ENCODE measurements around the gene HIRIP3.
"Not testable (repeated sequence)": the region's sequence is repeated elsewhere in the genome, so short reads cannot be mapped to it uniquely, and the experiment has no call there.

Gene HIRIP3, protein sequence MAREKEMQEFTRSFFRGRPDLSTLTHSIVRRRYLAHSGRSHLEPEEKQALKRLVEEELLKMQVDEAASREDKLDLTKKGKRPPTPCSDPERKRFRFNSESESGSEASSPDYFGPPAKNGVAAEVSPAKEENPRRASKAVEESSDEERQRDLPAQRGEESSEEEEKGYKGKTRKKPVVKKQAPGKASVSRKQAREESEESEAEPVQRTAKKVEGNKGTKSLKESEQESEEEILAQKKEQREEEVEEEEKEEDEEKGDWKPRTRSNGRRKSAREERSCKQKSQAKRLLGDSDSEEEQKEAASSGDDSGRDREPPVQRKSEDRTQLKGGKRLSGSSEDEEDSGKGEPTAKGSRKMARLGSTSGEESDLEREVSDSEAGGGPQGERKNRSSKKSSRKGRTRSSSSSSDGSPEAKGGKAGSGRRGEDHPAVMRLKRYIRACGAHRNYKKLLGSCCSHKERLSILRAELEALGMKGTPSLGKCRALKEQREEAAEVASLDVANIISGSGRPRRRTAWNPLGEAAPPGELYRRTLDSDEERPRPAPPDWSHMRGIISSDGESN

DNA sequence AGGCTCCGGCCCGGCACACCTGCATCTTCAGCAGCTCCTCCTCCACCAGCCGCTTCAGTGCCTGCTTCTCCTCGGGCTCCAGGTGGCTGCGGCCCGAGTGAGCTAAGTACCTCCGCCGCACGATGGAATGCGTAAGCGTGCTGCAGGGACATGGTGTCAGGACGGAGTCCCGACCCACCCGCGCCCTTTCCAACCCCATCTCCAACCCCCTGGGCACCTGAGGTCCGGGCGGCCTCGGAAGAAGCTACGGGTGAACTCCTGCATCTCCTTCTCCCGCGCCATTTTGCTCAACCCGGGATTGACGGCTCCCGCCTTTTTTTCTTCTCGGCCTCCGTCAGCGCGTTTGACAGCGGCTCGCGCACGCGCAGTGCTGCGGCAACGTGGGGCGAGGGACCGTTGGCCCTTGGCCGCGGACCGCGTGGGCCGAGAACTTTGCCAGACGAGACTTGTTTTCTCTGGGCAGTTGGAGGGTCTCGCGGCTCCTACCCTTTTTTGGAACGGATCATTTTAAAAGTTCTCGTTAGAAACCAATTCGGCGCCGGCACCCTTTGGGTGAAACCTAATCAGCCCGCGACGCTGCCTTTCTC lies at the start of gene HIRIP3:
Gene HIRIP3 (minus strand): TSS at position 294 of the 587 bp plus-strand sequence. CDS start 12 bp downstream, at position 282.
- peak; percentile 71 to 83 (median 78) for DNase-seq (ENCODE audit: low read depth in 3 of 3)

DNA sequence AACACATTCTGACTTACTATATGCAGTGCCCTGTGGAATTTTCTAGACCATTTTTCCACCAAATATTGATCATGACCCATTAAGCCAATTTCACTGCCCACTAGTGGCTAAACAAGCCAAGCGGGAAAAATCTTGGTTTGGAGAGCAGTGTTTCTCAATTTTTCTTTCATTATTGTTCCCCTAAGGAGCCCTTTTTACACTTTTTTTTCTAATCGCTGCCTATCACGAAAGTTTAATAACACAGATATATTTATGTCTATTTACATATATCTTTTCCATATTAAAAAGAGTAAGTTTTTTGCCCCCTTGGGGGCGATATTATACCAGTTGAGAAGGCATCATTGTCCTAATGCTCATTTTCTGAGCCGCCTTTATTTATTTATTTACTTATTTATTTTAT lies 46.4 kb upstream of the HIRIP3 start:
- DNase-seq (ENCODE audit: low read depth in 3 of 3), result no peak

DNA sequence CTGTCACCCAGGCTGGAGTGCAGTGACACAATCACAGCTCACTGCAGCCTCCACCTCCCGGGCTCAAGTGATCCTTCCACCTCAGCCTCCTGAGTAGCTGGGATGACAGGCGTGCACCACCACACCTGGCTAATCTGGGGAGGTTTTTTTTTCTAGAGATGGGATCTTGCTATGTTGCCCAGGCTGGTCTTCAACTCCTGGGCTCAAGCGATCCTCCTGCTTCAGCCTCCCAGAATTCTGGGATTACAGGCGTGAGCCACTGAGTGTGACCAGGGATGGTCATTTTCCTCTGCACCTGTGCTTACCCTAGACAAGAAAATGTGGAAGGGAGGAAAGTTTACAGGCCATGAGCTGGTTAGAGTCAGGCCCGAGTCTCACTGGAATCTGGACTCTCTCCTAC lies 45.3 kb upstream of the HIRIP3 start:
- DNase-seq (ENCODE audit: low read depth in 3 of 3), result not testable (repeated sequence)

DNA sequence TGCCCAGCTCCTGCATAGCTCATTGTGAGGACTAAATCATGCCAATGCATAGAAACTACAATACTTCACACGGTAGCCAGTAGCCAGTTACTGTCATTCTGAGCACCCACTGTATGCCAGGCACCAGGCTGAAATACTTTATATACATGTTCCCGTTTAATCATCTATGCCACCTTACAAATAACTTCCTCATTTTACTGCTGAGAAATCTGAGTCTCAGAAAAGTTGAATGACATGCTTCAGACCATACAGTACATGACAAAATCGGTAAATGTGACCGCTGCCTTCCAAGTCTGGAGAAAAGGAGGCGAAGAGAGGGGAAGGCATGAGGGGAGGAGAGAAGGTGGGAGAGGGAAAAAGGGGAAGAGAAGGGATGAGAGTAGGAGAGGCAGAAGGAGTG lies 44.8 kb upstream of the HIRIP3 start:
- DNase-seq (ENCODE audit: low read depth in 3 of 3), result no peak

DNA sequence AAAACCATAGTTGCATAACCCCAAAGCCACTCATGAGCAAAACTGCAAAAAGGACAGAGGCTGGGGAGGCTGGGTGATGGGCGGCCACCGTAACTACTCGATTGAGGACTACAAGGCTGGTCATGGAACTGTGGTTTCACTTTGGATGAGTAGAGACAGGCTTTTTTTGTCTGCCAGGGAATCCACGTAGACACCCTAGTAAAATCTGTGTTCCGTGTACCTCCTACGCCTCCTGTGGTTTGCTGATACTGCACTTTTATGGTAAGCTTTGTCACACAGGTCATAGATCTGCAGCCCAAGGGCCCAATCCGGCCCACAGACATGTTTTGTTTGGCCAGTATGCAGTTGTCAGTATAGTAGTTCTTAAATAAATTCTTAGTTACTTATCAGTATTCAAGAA lies 37.9 kb upstream of the HIRIP3 start:
- no peak for DNase-seq (ENCODE audit: low read depth in 3 of 3)

DNA sequence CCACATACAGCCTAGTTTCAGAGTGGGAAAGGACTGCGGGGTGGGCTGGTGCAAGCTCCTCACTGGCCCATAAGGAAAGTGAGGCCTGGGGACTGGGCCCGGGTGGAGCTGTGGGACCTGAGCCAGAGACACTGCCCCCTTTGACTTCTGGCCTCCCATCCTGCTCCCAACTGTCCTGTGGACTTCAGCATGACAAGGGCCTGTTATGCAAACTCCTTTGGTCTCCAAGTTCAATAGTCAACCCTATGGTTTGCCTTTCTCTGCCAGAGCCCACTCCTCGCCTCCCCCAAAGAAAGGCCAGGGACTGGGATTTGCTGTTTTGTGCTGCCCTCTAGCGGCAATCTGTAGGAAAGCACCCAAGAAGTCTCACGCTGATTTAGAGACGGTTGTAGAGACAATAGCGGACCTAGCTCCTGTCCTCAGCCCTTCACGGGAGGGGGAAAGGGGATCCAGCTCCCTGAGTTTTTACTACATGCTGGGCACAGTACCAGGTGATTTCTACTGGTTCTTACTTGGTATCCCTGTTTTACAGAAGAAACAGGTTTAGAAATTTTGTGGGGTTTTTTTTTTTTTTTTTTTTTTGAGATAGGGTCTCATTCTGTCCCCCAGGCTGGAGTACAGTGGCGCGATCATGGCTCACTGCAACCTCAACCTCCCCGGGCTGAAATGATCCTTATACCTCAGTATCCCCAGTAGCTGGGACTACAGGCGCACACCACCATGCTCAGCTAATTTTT lies 36.8 kb upstream of the HIRIP3 start:
- peak; percentile 46 to 61 (median 59) for DNase-seq (ENCODE audit: low read depth in 3 of 3)

DNA sequence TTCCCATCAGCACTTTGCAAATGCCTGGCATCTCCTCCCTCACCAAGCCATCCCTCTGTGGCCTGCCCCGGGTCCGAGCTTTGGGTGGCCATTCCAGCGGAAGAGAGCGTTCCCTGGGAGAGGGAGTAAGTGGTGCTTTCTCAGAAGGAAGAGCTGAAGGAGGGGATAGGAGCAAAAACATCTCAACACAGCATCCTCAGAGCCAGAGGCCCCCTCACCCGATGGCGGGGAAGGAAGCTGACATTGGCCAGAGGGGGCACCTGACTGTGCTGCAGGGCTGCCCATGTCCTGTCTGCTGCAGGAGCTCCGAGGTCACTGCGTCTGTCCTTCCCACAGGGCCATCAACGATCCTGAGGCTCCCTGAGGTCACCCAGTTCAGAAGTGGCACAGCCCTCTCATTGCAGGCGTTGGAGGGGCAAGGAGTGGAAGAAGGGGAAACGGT lies 36.1 kb upstream of the HIRIP3 start:
- no peak for DNase-seq (ENCODE audit: low read depth in 3 of 3)

DNA sequence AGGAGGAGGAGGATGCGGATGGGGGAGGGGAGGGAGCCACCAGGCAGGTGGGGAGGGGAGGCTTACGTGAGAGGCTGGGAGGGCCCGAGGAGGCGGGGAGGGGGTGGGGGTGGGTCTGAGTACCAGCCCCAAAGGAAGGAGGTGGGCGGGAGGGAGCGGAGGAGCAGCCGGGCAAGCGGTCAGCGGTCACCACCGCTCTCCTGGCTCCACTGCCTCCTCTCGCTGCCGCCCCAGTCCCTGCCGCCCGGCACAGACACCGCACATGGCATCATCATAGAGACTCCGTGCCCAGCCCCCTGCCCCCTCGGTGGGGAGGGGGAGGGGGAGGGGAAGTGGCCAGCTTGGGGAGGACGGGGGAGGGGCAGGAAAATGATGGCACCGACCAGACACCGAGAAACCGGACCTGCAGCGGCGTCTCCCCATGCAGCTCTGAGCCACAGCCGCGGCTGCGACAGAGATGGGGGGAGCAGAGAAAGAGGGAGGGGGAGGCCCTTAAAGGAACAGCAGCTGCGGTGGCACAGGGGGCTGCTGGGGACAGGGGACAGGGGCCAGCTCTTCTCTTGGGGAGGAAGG lies 35.5 kb upstream of the HIRIP3 start, which contains the start of gene TLCD3B:
Gene TLCD3B (minus strand): TSS at position 431 of the 573 bp plus-strand sequence. CDS start 744 bp downstream, outside the sequence.
- no peak for DNase-seq (ENCODE audit: low read depth in 3 of 3)

DNA sequence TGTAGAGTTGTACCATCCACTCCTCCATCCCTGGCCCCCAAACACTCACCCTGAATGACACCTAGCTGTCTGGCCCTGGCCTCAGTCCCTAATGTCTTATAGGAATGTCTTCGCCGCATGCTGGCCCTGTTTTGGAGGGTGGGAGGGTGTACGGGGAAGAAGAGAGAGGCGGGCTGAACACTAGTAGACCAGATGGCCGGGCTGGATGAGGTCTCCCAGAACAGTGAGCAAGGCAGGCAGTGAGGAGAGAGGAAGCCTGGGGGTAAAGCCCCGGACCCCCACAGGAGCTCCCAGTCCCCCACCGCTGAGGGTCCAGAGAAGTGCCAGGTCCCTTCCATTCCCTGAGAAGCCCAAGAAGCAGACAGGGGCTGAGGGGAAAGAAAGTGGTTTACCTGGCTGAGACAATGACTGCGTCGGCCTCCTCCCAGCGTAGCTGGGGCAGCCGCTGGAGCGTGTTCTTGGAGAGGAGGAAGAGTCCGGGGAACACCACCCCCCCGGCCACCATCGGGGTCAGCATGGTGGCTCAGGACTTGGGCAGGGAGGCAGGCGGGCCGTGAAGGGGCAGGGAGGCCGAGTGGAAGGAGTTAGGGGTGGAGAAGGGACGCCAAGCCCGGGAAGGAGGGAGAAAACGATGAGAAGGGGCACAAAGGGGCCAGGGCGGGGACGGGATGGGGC lies 34.7 kb upstream of the HIRIP3 start:
- no peak for DNase-seq (ENCODE audit: low read depth in 3 of 3)

DNA sequence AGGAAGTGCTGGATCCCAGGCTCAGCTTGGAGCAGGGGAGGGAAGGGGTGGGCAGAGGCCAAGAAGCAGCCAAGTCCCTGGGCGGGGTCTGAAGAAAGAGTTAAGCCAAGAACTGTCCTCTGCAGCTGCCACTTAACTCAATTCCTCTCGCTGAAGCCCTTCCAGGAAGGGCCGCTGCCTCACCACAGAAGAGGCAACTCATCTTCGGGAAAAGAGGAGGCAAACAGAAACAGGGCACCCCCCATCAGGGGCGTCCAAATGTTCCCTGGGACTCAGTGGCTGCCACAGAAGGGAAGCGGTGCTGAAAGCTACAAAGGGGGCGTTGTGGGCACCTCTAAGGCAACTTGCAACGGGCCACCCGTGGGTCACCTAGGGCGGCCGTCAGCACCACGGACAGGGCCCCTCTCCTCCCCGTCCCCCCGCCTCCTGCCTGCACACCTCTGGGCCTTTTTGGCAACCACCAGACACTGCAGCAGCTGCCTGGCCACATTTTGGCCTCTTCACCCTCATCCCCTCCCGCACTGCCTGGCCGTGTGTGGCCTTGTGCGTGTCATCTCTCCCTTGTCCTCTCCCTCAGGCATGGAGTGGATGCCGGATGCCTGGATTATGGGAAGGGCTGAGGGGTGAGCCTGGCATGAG lies 33.1 kb upstream of the HIRIP3 start:
- DNase-seq (ENCODE audit: low read depth in 3 of 3), result no peak

DNA sequence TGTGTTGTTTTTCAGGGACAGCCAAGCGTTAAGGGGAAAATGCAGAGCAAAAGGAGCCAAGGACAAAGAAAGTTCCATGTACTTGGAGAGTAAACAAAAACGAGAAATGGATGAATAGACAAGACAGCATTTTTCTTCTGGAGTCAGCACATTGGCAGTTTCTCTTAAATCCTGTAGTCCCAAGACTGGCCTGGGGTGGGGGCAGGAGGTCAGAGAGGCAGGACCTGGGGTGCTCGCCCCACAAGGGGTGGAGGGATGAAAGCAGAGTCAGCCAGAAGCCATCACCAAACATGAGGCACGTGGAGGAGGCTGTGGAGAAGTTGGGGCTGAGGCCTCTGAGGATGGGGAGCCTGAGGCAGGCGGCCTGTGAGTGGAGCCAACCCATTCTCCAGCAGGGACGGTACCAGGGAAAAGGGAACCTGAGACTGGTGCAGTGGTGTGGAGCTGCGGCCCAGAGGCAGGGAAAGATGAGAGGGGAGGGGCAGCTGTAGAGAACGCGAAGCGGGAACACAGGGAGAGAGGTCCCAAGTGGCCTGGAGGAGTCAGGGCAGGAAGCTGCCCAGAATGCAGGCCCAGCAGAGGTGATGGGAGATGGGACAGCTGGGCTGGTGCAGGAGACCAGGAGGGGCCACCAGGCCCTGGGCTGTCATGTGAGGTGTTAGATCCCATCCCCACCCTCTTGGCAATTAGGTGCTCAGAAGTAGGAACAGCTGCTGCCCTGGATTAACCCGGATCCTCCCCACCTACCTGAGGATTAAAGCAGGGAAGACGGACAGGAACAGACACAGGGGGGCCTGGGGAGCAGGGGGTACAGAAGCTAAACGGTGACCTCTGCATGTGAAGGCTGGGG lies 32.4 kb upstream of the HIRIP3 start:
- no peak for DNase-seq (ENCODE audit: low read depth in 3 of 3)

DNA sequence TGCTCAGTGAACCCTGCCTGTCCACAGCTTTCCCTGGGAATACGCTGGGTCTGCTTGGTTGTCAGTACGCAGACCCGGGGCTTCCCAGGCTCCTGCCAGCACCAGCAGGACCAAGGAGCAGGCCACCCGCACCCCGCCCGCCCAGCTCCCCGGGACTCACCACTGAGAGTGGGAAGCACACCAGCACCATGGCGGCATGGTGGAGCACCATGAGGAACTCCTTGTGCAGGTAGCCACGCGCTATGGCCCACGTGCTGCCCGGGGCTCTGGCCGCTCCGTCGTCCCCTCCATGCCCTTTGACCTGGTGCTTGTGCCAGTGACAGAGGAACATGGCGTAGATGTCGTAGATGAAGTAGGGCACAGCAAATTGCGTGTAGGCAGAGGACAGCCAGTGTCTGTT lies 31.0 kb upstream of the HIRIP3 start:
- no peak for DNase-seq (ENCODE audit: low read depth in 3 of 3)

DNA sequence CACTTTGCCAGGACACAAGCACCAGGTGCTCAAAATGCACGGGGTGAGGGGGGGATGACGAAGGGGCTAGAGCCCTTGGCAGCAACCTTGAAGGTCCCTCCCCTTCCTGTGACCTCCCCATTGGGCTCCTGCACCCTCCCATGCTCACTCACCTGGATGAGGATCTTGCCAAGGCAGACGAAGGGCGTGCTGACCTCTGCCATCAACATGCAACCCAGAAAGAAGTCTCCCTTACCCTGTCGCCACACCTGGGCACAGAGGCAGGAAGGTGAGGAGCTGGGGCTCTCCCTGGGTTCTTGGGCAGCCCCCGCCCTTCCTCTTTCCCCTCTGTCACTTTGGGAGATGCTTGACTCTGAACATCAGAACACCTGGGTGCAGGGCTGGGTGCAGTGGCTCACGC lies 30.2 kb upstream of the HIRIP3 start:
- DNase-seq (ENCODE audit: low read depth in 3 of 3), result no peak

DNA sequence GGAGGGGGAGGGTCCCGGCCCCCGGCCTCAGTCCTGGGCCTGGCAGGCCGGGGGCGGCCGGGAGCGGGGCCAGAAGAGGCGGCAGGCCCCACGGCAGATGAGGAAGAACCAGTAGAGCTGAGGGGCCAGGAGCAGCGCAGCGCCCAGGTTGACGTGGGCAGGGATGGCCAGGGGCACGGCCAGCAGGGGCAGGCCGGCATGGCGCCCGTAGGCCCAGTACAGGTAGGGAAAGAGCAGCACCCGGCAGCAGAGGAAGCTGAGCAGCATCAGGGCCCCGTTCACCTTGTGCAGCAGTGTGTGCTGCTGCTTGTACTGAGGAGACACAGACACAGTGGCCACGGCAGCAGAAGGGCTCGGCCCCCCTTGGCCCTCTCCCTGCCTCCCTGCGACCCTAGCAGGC lies 29.7 kb upstream of the HIRIP3 start:
- no peak for DNase-seq (ENCODE audit: low read depth in 3 of 3)

DNA sequence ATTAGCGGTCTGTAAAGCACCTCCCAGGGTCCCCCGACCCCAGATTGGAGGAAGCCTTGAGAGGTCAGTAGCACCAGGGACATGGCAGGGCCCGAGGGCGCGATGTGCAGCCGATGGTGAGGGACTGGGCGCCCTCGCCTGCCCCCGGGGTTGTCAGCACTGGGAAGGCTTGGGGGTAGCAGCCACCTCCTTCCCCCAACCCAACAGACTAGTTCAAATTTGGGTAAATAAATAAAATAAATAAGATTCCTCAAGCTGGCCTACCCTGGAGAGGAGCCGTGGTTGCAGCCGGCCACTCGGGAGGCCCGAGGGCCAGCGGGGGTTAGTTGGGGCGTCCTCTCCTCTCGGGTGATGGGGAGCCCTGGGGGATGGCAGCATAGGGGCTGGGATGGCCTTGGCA lies 29.0 kb upstream of the HIRIP3 start:
- no peak for DNase-seq (ENCODE audit: low read depth in 3 of 3)

DNA sequence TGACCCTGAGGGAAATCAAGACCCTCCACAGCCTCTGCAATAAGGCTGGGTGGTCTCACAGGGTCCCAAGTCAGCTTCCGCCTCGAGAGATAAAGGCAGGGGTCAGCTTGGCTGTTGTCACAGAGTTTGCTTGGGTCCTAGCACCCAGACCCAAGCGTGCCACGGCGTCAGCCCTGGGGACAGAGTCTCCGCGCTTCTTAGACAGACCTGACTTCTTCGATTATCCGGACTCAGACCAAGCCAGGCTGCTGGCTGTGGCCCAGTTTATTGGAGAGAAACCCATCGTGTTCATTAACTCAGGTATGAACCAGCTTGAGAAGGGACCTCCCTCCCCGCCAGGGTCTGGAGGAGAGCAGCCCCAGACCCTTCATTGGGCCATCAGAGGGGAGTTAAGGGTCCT lies 28.2 kb upstream of the HIRIP3 start:
- DNase-seq (ENCODE audit: low read depth in 3 of 3), result no peak

DNA sequence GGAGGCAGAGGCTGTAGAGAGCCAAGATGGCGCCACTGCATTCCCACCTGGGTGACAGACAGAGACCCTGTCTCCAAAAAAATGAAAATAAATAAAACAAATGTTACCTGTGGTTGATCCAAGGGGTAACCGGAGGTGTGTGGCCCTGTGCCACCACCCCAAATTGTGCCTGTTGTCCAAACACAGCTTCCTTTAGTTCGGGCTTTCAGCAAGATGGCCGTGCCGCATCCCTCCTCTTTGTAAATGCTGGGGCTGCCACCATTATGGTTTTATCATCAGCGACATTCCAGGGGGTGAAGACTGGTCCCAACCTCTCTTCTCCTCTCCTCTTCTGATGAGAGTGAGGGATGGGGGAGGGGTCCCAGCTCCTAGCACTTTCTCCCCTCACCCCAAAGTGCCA lies 27.5 kb upstream of the HIRIP3 start, which contains the start of gene C16orf92:
Gene C16orf92 (plus strand): TSS at position 312 of the 400 bp plus-strand sequence. CDS start 143 bp downstream, outside the sequence.
- DNase-seq (ENCODE audit: low read depth in 3 of 3), result no peak

DNA sequence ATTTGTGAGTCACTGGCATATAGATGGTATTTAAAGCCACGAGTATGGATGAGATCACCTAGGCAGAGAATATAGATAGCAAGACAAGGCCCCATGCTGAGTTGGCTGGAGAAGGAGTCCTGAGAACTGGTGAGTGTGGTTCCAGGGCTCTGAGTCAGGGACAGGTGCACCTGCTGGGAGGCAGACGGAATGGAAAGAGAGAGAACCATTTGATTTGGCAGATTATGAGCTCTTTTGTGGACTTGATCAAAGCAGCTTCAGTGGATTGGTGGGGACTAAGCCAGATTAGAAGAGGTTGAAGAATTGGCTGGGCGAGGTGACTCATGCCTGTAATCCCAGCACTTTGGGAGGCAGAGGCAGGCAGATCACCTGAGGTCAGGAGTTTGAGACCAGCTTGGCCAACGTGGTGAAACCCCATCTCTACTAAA lies 23.3 kb upstream of the HIRIP3 start:
- DNase-seq (ENCODE audit: low read depth in 3 of 3), result no peak

DNA sequence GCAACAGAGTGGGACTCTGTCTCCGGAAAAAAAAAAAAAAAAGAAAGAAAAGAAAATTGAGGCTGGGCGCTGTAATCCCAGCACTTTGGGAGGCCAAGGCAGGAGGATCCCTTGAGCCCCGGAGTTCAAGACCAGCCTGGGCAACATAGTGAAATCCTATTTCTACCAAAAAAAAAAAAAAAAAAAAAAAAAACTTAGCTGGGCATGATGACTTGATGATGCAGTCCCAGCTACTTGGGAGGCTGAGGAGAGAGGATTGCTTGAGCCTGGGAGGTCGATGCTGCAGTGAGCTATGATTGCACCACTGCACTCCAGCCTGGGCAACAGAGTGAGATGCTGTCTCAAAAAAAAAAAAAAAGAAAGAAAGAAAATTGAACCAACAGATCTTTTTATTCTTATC lies 22.5 kb upstream of the HIRIP3 start:
- not testable (repeated sequence) for DNase-seq (ENCODE audit: low read depth in 3 of 3)

DNA sequence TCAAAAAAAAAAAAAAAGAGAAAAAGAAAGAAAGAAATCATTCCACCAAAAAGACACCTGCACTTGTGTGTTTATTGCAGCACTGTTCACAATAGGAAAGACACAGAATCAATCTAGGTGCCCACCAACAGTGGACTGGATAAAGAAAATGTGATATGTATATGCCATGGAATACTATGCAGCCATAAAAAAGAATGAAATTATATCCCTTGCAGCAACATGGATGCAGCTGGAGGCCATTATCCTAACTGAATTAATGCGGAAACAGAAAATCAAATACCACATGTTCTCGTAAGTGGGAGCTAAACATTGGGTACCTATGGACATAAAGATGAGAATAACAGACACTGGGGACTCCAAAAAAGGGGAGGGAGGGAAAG lies 21.9 kb upstream of the HIRIP3 start:
- no peak for DNase-seq (ENCODE audit: low read depth in 3 of 3)
